Thyroid gland (tissue), 4 donors: ENCODE data around the gene FLCN.

Source experiments
- POLR2A ChIP-seq, 2 donors: fragments of 450-650 bp; IDR thresholded peaks; one replicate each; pipeline ENCODE4 v1.6.1; 2017; ENCODE audit warnings: antibody characterized with exemption in 2 of 2, mild to moderate bottlenecking in 2 of 2, moderate library complexity in 1 of 2
- TF ChIP-seq, protein P1 (sequence below), 6 experiments: fragments of 200-600 bp in 3 of 6; fragments of 450-650 bp in 3 of 6; sonication (generic) in 3 of 6; IDR thresholded peaks; one replicate each; pipeline ENCODE4 v1.5.1; 2016 to 2019; ENCODE audit warnings: antibody characterized with exemption in 6 of 6, mild to moderate bottlenecking in 2 of 6, inconsistent platforms in 1 of 6, moderate library complexity in 1 of 6

GRCh38 chr17:17180741-17181525 lies 56.0 kb downstream of the FLCN start:
- TF ChIP-seq, protein P1, sequence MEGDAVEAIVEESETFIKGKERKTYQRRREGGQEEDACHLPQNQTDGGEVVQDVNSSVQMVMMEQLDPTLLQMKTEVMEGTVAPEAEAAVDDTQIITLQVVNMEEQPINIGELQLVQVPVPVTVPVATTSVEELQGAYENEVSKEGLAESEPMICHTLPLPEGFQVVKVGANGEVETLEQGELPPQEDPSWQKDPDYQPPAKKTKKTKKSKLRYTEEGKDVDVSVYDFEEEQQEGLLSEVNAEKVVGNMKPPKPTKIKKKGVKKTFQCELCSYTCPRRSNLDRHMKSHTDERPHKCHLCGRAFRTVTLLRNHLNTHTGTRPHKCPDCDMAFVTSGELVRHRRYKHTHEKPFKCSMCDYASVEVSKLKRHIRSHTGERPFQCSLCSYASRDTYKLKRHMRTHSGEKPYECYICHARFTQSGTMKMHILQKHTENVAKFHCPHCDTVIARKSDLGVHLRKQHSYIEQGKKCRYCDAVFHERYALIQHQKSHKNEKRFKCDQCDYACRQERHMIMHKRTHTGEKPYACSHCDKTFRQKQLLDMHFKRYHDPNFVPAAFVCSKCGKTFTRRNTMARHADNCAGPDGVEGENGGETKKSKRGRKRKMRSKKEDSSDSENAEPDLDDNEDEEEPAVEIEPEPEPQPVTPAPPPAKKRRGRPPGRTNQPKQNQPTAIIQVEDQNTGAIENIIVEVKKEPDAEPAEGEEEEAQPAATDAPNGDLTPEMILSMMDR (IDR thresholded peaks at IDR 0.05) = no peak
- TF ChIP-seq POLR2A (IDR thresholded peaks at IDR 0.05) = no peak
